Neuronal stem cell (in vitro differentiated cells): Measurements from ENCODE around the gene ANXA4.
A peak's percentile ranks its signal among the peaks of the same experiment; 100 is the strongest.
"Not testable (repeated sequence)": the region's sequence is repeated elsewhere in the genome, so short reads cannot be mapped to it uniquely, and the experiment has no call there.

Experiments used
- DNase-seq: peaks from one replicate; pipeline ENCODE4 v3.0.0-alpha.2; 2013; ENCODE audit warnings: low spot score
- H2AFZ ChIP-seq: one replicate; pipeline ENCODE4 v1.6.1; 2013; ENCODE audit warnings: mild to moderate bottlenecking, low read length, inconsistent platforms
- H2AK5ac ChIP-seq: 2 replicates; pipeline ENCODE4 v1.6.1; 2013; ENCODE audit warnings: low read depth, mild to moderate bottlenecking, inconsistent platforms, low read length, moderate library complexity, mixed read lengths
- H2BK120ac ChIP-seq: 2 replicates; pipeline ENCODE4 v1.6.1; 2013; ENCODE audit warnings: low read depth, mild to moderate bottlenecking, inconsistent platforms, low read length, moderate library complexity, mixed read lengths
- H2BK12ac ChIP-seq: one replicate; pipeline ENCODE4 v1.6.1; 2013; ENCODE audit warnings: low read length, inconsistent platforms
- H2BK15ac ChIP-seq: 2 replicates; pipeline ENCODE4 v1.6.1; 2013; ENCODE audit warnings: mild to moderate bottlenecking, low read length, inconsistent platforms, mixed read lengths
- H2BK5ac ChIP-seq: one replicate; pipeline ENCODE4 v1.6.1; 2013; ENCODE audit warnings: inconsistent platforms, mild to moderate bottlenecking, low read length, moderate library complexity
- H3K14ac ChIP-seq: one replicate; pipeline ENCODE4 v1.6.1; 2013; ENCODE audit warnings: low read length, inconsistent platforms
- H3K18ac ChIP-seq: 2 replicates; pipeline ENCODE4 v1.6.1; 2013; ENCODE audit warnings: low read length, inconsistent platforms
- H3K23ac ChIP-seq: 2 replicates; pipeline ENCODE4 v1.6.1; 2013; ENCODE audit warnings: low read depth, mild to moderate bottlenecking, mixed read lengths, low read length, inconsistent platforms; ENCODE audit not compliant: poor library complexity
- H3K27ac ChIP-seq: replicated peaks from 3 replicates; pipeline ENCODE4 v1.5.1; 2013; ENCODE audit warnings: low read length, inconsistent platforms
- H3K27me3 ChIP-seq, 3 experiments: 2 replicates each; pipeline ENCODE4 v1.6.1; 2013; ENCODE audit warnings: low read length in 3 of 3, mild to moderate bottlenecking in 2 of 3, inconsistent platforms in 1 of 3, low read depth in 1 of 3, mixed read lengths in 1 of 3, moderate library complexity in 1 of 3; ENCODE audit not compliant: control insufficient read depth in 3 of 3, insufficient read depth in 3 of 3
- H3K36me3 ChIP-seq, 2 donors: replicated peaks in 1 of 2; 2 replicates each; pipeline ENCODE4 v1.6.1; 2013; ENCODE audit warnings: low read length in 2 of 2; ENCODE audit not compliant: control insufficient read depth in 2 of 2, insufficient read depth in 2 of 2
- H3K4ac ChIP-seq: 2 replicates; pipeline ENCODE4 v1.6.1; 2013; ENCODE audit warnings: inconsistent platforms, mild to moderate bottlenecking, low read length, moderate library complexity
- H3K4me1 ChIP-seq, 2 donors: 1 replicate in 1 of 2; 2 replicates in 1 of 2; pipeline ENCODE4 v1.6.1; 2013; ENCODE audit warnings: low read length in 2 of 2, low read depth in 1 of 2; ENCODE audit not compliant: control insufficient read depth in 2 of 2, insufficient read depth in 1 of 2
- H3K4me2 ChIP-seq: one replicate; pipeline ENCODE4 v1.6.1; 2013; ENCODE audit warnings: mild to moderate bottlenecking, low read length, inconsistent platforms; ENCODE audit not compliant: insufficient read depth, poor library complexity, severe bottlenecking
- H3K4me3 ChIP-seq, 2 donors: 2 replicates each; pipeline ENCODE4 v1.5.1; 2013; ENCODE audit warnings: low read length in 2 of 2, mild to moderate bottlenecking in 2 of 2, inconsistent platforms in 1 of 2, moderate library complexity in 1 of 2
- H3K79me1 ChIP-seq: one replicate; pipeline ENCODE4 v1.6.1; 2013; ENCODE audit warnings: low read depth, mild to moderate bottlenecking, inconsistent platforms, low read length, moderate library complexity
- H3K9ac ChIP-seq: one replicate; pipeline ENCODE4 v1.6.1; 2013; ENCODE audit warnings: mild to moderate bottlenecking, low read depth, low read length, inconsistent platforms; ENCODE audit not compliant: poor library complexity
- H3K9me3 ChIP-seq, 2 donors: replicated peaks in 1 of 2; 2 replicates each; pipeline versions ENCODE3 to v1.6.1; 2013; ENCODE audit warnings: low read length in 2 of 2, mild to moderate bottlenecking in 2 of 2, inconsistent platforms in 1 of 2, low read depth in 1 of 2, mixed read lengths in 1 of 2, moderate library complexity in 1 of 2; ENCODE audit not compliant: control insufficient read depth in 2 of 2, insufficient read depth in 1 of 2
- H4K8ac ChIP-seq: one replicate; pipeline ENCODE4 v1.6.1; 2013; ENCODE audit warnings: low read depth, mild to moderate bottlenecking, inconsistent platforms, low read length, moderate library complexity
- H4K91ac ChIP-seq: one replicate; pipeline ENCODE4 v1.6.1; 2013; ENCODE audit warnings: low read length, low read depth, mild to moderate bottlenecking, inconsistent platforms; ENCODE audit not compliant: poor library complexity
- WGBS, 2 donors: extraction: QIAGEN DNeasy Blood & Tissue Kit; methylation state at CpG; one replicate each; pipeline ENCODE4 v1.1.7; 2013; ENCODE audit warnings: missing lambda C conversion rate in 2 of 2, mixed read lengths in 1 of 2; ENCODE audit not compliant: insufficient read length in 2 of 2, insufficient replicate concordance in 1 of 2; ENCODE audit errors: extremely low coverage in 2 of 2; 5-methylcytosine and 5-hydroxymethylcytosine counted together

The ANXA4 gene

GRCh38 chr2:69801745-69802290, 59.9 kb downstream of the ANXA4 start:
- no peak overlapping the region for H3K27ac ChIP-seq
- no CpG with 5 or more reads among the region's 1 CpG for WGBS, 2 donors

GRCh38 chr2:69802781-69803367, 60.9 kb downstream of the ANXA4 start:
- not testable (repeated sequence) for DNase-seq, H3K23ac ChIP-seq, H2BK120ac ChIP-seq, H3K27ac ChIP-seq, H2AK5ac ChIP-seq, H3K4me3 ChIP-seq, H2BK15ac ChIP-seq, H3K4ac ChIP-seq, H2AFZ ChIP-seq, H3K36me3 ChIP-seq, H3K14ac ChIP-seq, H3K4me2 ChIP-seq, H3K9ac ChIP-seq, H4K91ac ChIP-seq, H2BK12ac ChIP-seq, H3K18ac ChIP-seq, H4K8ac ChIP-seq, H3K9me3 ChIP-seq, H3K79me1 ChIP-seq, H2BK5ac ChIP-seq, H3K27me3 ChIP-seq
- H3K4me1 ChIP-seq, result peaks cover 11 to 14% of the 10 kb centered on the region in 2 donors
- no CpG with 5 or more reads among the region's 4 CpGs for WGBS, 2 donors

More at GRCh38 chr2:69801745-69802290, 59.9 kb downstream of the ANXA4 start:
- Histone ChIP-seq H3K14ac (no peak overlapping the region), H2AK5ac (no peak overlapping the region), H3K9ac (no peak overlapping the region), H3K27me3 (peaks cover 0 to 13% (median 0%) of the 10 kb centered on the region in 3 experiments), H3K4me1 (peaks cover 13 to 17% of the 10 kb centered on the region in 2 donors), H2AFZ (no peak overlapping the region), H4K91ac (no peak overlapping the region), H2BK15ac (no peak overlapping the region), H3K4me3 (no peak overlapping the region), H3K9me3 (no peaks in the 10 kb centered on the region), H2BK120ac (no peak overlapping the region), H3K4ac (no peak overlapping the region), H3K79me1 (no peaks in the 10 kb centered on the region), H3K4me2 (no peak overlapping the region), H4K8ac (no peak overlapping the region), H2BK5ac (no peak overlapping the region), H3K23ac (no peak overlapping the region), H2BK12ac (no peak overlapping the region), H3K18ac (no peak overlapping the region), H3K36me3 (no peaks in the 10 kb centered on the region)
- DNase-seq, result no peak

GRCh38 chr2:69804416-69804815, 62.5 kb downstream of the ANXA4 start:
- Histone ChIP-seq H4K8ac (no peak overlapping the region), H3K4me3 (no peak overlapping the region), H3K79me1 (no peaks in the 10 kb centered on the region), H3K9ac (no peak overlapping the region), H2BK12ac (peak overlapping the region; percentile 75), H3K9me3 (no peaks in the 10 kb centered on the region), H3K36me3 (no peaks in the 10 kb centered on the region), H2AK5ac (no peak overlapping the region), H2BK15ac (no peak overlapping the region), H3K4me1 (peaks cover 5 to 6% of the 10 kb centered on the region in 2 donors), H3K4ac (no peak overlapping the region), H3K27me3 (peaks cover 0 to 9% (median 0%) of the 10 kb centered on the region in 3 experiments), H2BK5ac (no peak overlapping the region), H4K91ac (no peak overlapping the region), H3K18ac (no peak overlapping the region), H3K4me2 (no peak overlapping the region), H3K23ac (peak overlapping the region; percentile 52), H2AFZ (no peak overlapping the region), H3K14ac (no peak overlapping the region), H2BK120ac (no peak overlapping the region), H3K27ac (no peak overlapping the region)
- no CpG with 5 or more reads among the region's 11 CpGs for WGBS, 2 donors
- no peak for DNase-seq

- no peak overlapping the region for H3K4me3 ChIP-seq
- no peak overlapping the region for H2BK12ac ChIP-seq
- no peak overlapping the region for H3K14ac ChIP-seq
- H3K4me2 ChIP-seq, result no peak overlapping the region
- no peak overlapping the region for H2AK5ac ChIP-seq
- H4K8ac ChIP-seq, result no peak overlapping the region
- no peaks in the 10 kb centered on the region for H3K79me1 ChIP-seq
- H3K9me3 ChIP-seq, result no peaks in the 10 kb centered on the region
- H3K36me3 ChIP-seq, result no peaks in the 10 kb centered on the region
- no peak overlapping the region for H2AFZ ChIP-seq
- no peak overlapping the region for H3K9ac ChIP-seq
- H3K18ac ChIP-seq, result no peak overlapping the region
- DNase-seq, result no peak
- H3K23ac ChIP-seq, result no peak overlapping the region
- H3K4ac ChIP-seq, result no peak overlapping the region
- peaks cover 4 to 5% of the 10 kb centered on the region in 2 donors for H3K4me1 ChIP-seq
- no CpG with 5 or more reads among the region's 1 CpG for WGBS, 2 donors
- H3K27ac ChIP-seq, result no peak overlapping the region
- no peak overlapping the region for H2BK15ac ChIP-seq
- H4K91ac ChIP-seq, result no peak overlapping the region
- no peak overlapping the region for H2BK120ac ChIP-seq
- H3K27me3 ChIP-seq, result peaks cover 0 to 7% (median 0%) of the 10 kb centered on the region in 3 experiments
- H2BK5ac ChIP-seq, result no peak overlapping the region
These were observed 64.0 kb downstream of the ANXA4 start for GRCh38 chr2:69805887-69806286.
